NT2/D1 (cell line): Measurements from ENCODE around the gene SKOR2.

ENCODE experiments used
- YY1 ChIP-seq: IDR thresholded peaks from 2 replicates; pipeline ENCODE4 v1.6.1; 2011; ENCODE audit not compliant: insufficient read length, insufficient read depth
- ZNF274 ChIP-seq: IDR thresholded peaks from 2 replicates; pipeline ENCODE4 v1.6.1; 2011; ENCODE audit warnings: mild to moderate bottlenecking, low read depth, low read length

GRCh38 chr18:47253101-47253654, 1.7 kb upstream of the SKOR2 start:
- no peak for TF ChIP-seq ZNF274
- no peak for TF ChIP-seq YY1
